Skeletal muscle tissue (tissue), 4 donors: ENCODE results near the gene ADNP. TPM values are rescaled to one million over a fixed set of nuclear protein-coding genes. Genes with fewer than 3 reads are reported as not detected.
"Not testable (repeated sequence)": the region's sequence is repeated elsewhere in the genome, so short reads cannot be mapped to it uniquely, and the experiment has no call there.

Experiments
- H3K27ac ChIP-seq: one replicate; pipeline ENCODE4 v1.7.0; 2013; ENCODE audit warnings: mild to moderate bottlenecking, low read depth, low read length, inconsistent platforms
- H3K27me3 ChIP-seq, 3 donors: one replicate each; pipeline ENCODE4 v1.7.0; 2013; ENCODE audit warnings: low read length in 3 of 3; ENCODE audit not compliant: control insufficient read depth in 3 of 3, insufficient read depth in 3 of 3
- H3K36me3 ChIP-seq, 3 donors: one replicate each; pipeline ENCODE4 v1.7.0; 2013; ENCODE audit warnings: low read length in 3 of 3; ENCODE audit not compliant: control insufficient read depth in 3 of 3, insufficient read depth in 3 of 3
- H3K4me1 ChIP-seq, 3 donors: one replicate each; pipeline ENCODE4 v1.7.0; 2013; ENCODE audit warnings: low read length in 3 of 3, mild to moderate bottlenecking in 3 of 3; ENCODE audit not compliant: control insufficient read depth in 3 of 3, insufficient read depth in 3 of 3
- H3K4me3 ChIP-seq, 3 donors: one replicate each; pipeline ENCODE4 v1.7.0; 2013; ENCODE audit warnings: low read length in 3 of 3
- H3K9ac ChIP-seq, 3 donors: one replicate each; pipeline ENCODE4 v1.7.0; 2013; ENCODE audit warnings: low read length in 3 of 3, mild to moderate bottlenecking in 3 of 3, moderate library complexity in 2 of 3, low read depth in 1 of 3
- H3K9me3 ChIP-seq, 3 donors: one replicate each; pipeline ENCODE4 v1.7.0; 2013; ENCODE audit warnings: low read length in 3 of 3; ENCODE audit not compliant: control insufficient read depth in 3 of 3
- total RNA-seq: library from RNA; depleted of rRNA; stranded (reverse); fragments of >200 nt; gene quantifications from one replicate; pipeline ENCODE4 v1.2.3, GENCODE V29; 2014
- donor health status: Osteomylitis.

The ADNP gene
- total RNA-seq, 1 donor from 2014 or later = 41.8 TPM

DNA sequence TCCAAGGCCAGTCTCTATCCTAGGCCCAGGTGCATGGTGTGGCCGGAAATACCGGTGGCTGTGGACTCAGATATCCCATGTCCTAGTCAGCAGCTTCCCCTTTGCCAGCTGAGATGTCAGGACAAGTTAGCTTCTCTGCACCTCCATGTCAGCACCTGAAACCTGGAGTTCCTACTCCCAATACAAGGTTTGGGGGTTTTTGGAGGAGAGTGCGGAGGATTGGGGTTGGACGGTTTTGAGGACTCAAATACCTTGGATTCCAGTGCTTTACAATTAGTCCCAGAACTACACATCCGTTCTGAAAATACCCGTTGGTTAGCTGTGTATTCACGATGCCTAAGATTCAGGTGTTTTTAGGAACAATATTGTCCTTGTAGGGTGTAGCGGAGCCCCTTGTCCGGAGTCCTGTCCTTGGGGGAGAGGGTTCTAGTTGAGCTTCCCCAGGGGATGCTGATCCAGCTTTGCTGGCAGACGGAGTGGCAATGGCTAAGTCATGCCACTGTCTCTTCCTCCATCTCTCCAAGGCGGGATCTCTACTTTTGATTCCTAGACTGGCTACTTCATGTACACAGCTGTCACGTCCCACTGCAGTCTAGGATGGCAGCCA is 45.0 kb downstream of the ADNP start:
- Histone ChIP-seq H3K9ac (no peak overlapping the region), H3K27ac (no peak overlapping the region), H3K4me3 (no peak overlapping the region)

DNA sequence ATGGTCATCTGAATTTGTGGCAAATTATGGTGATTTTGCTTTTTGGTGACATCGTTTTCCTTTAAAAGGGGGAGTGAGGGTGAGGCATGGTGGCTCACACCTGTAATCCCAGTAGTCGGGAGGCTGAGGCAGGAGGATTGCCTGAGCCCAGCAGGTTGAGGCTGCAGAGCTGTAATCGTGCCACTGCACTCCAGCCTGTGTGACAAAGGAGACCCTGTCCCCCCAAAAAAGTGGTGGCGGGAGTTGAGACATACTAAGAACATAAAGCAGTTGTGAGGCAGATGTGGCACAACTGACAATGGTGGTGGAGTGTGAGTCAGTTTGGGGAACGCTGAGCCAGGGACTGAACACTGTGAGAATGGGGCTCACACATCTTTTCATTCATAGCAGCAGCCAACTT is 45.5 kb downstream of the ADNP start:
- no peaks in the 10 kb centered on the region for H3K4me1 ChIP-seq
- H3K9ac ChIP-seq = no peak overlapping the region
- no peak overlapping the region for H3K4me3 ChIP-seq
- peaks cover 6 to 9% (median 6%) of the 10 kb centered on the region in 3 donors for H3K36me3 ChIP-seq
- no peaks in the 10 kb centered on the region for H3K9me3 ChIP-seq
- no peak overlapping the region for H3K27ac ChIP-seq
- H3K27me3 ChIP-seq = no peaks in the 10 kb centered on the region

More for the DNA sequence above, 45.0 kb downstream of the ADNP start:
- no peaks in the 10 kb centered on the region for H3K27me3 ChIP-seq
- no peaks in the 10 kb centered on the region for H3K4me1 ChIP-seq
- no peaks in the 10 kb centered on the region for H3K9me3 ChIP-seq
- H3K36me3 ChIP-seq = peaks cover 9 to 14% (median 11%) of the 10 kb centered on the region in 3 donors

GRCh38 chr20:50885068-50885467 is 46.2 kb downstream of the ADNP start:
- H3K27ac ChIP-seq = no peak overlapping the region
- H3K9ac ChIP-seq = no peak overlapping the region

DNA sequence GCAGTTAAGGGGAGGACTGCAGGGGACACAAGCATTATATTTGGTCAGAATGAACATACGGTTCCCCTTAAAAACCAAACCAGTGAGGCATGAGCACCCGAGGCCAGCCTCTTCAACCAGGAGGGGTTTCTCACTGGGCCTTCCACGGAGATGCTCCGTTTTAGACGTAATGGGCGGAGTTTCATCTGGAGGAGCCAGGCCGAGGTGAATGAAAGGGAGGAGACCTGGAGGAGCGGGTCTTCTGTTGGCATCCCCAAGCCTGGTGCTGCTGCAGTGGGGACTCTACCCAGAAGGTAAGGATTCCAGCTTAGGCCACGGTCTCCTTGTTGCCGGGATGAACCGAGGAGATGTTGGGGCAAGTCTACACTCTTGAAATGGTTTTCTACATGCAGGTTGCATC is 47.4 kb downstream of the ADNP start:
- Histone ChIP-seq H3K9ac (no peak overlapping the region), H3K4me3 (no peak overlapping the region), H3K4me1 (no peaks in the 10 kb centered on the region), H3K27ac (no peak overlapping the region), H3K36me3 (peaks cover 0 to 4% (median 1%) of the 10 kb centered on the region in 3 donors), H3K27me3 (no peaks in the 10 kb centered on the region), H3K9me3 (no peaks in the 10 kb centered on the region)

More at GRCh38 chr20:50885068-50885467, 46.2 kb downstream of the ADNP start:
- no peaks in the 10 kb centered on the region for H3K27me3 ChIP-seq
- no peak overlapping the region for H3K4me3 ChIP-seq
- H3K9me3 ChIP-seq = no peaks in the 10 kb centered on the region
- peaks cover 3 to 7% (median 6%) of the 10 kb centered on the region in 3 donors for H3K36me3 ChIP-seq
- no peaks in the 10 kb centered on the region for H3K4me1 ChIP-seq

DNA sequence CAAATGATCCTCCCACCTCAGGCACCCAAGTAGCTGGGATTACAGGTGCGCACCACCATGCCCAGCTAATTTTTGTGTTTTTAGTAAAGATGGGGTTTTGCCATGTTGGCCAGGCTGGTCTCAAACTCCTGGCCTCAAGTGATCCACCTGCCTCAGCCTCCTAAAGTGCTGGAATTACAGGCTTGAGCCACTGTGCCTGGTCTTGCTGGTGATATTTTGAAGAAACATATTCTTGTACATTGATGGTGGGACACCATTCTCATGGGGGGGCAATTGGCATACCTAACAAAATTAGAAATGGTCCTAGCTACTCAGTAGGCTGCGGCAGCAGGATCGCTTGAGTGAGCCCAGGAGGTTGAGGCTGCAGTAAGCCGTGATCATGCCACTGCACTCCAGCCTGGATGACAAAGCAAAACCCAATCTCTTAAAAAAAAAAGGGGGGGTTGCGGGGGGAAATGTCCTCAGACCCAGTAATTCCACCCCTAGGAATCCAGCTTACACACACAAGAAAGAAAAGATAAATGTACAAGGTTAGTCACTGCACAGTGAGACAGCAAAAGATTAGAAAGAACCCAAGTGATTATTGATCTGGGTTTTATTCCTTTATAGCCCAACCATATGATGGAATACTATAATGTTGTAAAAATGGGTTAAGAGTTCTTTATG is 49.3 kb downstream of the ADNP start:
- H3K27ac ChIP-seq, H3K4me1 ChIP-seq, H3K27me3 ChIP-seq, H3K36me3 ChIP-seq, H3K9ac ChIP-seq, H3K4me3 ChIP-seq, H3K9me3 ChIP-seq: not testable (repeated sequence)

GRCh38 chr20:50879649-50880550 is 51.3 kb downstream of the ADNP start:
- H3K4me3 ChIP-seq = no peak overlapping the region
- H3K27ac ChIP-seq = no peak overlapping the region
- no peak overlapping the region for H3K9ac ChIP-seq
- no peaks in the 10 kb centered on the region for H3K36me3 ChIP-seq
- no peaks in the 10 kb centered on the region for H3K9me3 ChIP-seq
- no peaks in the 10 kb centered on the region for H3K27me3 ChIP-seq
- no peaks in the 10 kb centered on the region for H3K4me1 ChIP-seq

DNA sequence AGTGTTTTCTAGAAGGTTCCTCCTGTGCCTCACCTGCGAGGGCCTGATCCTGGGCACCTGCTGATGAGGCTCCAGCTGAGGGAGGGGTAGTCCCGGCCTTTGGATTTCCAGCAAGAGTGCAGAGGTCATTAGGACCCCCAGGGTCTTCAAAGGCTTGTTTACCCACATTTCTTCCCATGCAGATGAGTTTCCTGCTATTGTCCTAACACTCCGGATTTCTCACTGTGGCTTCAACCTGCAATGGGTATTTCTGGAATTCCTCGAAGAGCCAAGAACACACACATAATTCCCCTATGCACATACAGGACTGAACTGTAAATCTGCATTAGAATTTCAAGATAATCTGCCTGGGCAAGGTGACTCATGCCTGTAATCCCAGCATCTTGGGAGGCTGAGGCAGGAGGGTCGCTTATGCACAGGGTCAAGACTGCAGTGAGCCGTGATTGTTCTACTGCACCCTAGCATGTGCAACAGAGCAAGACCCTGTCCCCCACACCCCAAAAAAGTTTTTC is 53.9 kb downstream of the ADNP start:
- H3K27ac ChIP-seq = no peak overlapping the region
- H3K9ac ChIP-seq = no peak overlapping the region
- H3K4me3 ChIP-seq = no peak overlapping the region
- H3K36me3 ChIP-seq = no peaks in the 10 kb centered on the region
- no peaks in the 10 kb centered on the region for H3K27me3 ChIP-seq
- H3K4me1 ChIP-seq = no peaks in the 10 kb centered on the region
- H3K9me3 ChIP-seq = no peaks in the 10 kb centered on the region

DNA sequence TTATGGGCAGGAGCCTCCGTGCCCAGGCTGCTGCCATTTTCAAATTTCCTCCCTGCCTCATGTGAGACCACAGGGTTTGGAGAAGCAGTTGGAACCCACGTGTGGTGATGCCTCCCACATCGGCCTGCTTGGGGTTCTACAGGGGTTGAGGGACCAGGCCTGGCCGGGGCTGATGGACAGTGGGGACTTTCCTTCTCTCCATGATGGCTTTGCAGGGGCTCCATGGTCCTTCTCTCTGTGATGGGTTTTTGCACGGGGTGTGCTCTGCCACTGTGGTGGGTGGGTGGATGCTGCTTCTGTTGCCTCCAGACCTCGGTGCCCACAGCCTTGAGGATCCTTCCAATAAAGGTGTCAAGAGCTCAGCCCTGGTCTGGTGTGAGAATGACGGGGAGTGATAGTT is 54.4 kb downstream of the ADNP start:
- Histone ChIP-seq H3K27me3 (no peaks in the 10 kb centered on the region), H3K9ac (no peak overlapping the region), H3K9me3 (no peaks in the 10 kb centered on the region), H3K27ac (no peak overlapping the region), H3K4me3 (no peak overlapping the region), H3K4me1 (no peaks in the 10 kb centered on the region), H3K36me3 (no peaks in the 10 kb centered on the region)

GRCh38 chr20:50876063-50876685 is 55.1 kb downstream of the ADNP start:
- Histone ChIP-seq H3K27me3 (no peaks in the 10 kb centered on the region), H3K9me3 (no peaks in the 10 kb centered on the region), H3K4me1 (no peaks in the 10 kb centered on the region), H3K4me3 (no peak overlapping the region), H3K36me3 (no peaks in the 10 kb centered on the region), H3K9ac (no peak overlapping the region), H3K27ac (no peak overlapping the region)
